Right lobe of liver (tissue), 4 donors: ENCODE measurements around the gene LRBA.

Experiments used
- CTCF ChIP-seq, 4 donors: fragments of 200-600 bp in 3 of 4; fragments of 450-650 bp in 1 of 4; IDR thresholded peaks; one replicate each; pipeline versions ENCODE4 v1.5.1 to v1.8.0; 2016 to 2022; ENCODE audit warnings: antibody characterized with exemption in 4 of 4, mild to moderate bottlenecking in 2 of 4
- POLR2A ChIP-seq: fragments of 450-650 bp; IDR thresholded peaks from one replicate; pipeline ENCODE4 v1.6.1; 2017; ENCODE audit warnings: antibody characterized with exemption, mild to moderate bottlenecking
- donor health status: DM: no; HTN: no; CAD: no.
- donor health status: DM: no; HTN: no; CAD: no.
- donor health status: DM: no; HTN: yes; CAD: no.

DNA sequence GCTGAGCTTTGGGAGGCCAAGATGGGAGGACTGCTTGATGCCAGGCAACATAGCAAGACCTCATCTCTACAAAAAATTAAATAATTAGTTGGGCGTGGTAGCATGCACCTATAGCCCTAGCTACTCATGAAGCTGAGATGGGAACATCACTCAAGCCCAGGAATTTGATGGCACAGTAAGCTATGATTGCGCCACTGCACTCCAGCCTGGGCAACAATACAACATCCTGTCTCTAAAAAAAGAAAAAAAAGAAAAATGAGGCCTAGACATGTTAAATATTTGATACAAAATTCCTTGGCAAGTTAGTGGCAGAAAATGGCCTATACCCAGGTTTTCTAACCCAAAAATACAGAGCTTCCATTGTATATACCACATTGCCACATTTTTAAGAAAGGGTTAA, 521.2 kb downstream of the LRBA start:
- no peak for TF ChIP-seq CTCF (IDR thresholded peaks at IDR 0.05)
- no peak for TF ChIP-seq POLR2A
